DMS79 (cell line): ENCODE data around the gene SIPA1L3.
A peak's percentile ranks its signal among the peaks of the same experiment; 100 is the strongest.

Experiments
- DNase-seq: peaks from one replicate; lab custom pipeline; 2025; lab: John Stamatoyannopoulos, UW

SIPA1L3 gene

GRCh38 chr19:38114651-38115050 is 207.6 kb downstream of the SIPA1L3 start:
- DNase-seq: no peak

GRCh38 chr19:38115271-38115802 is 208.3 kb downstream of the SIPA1L3 start:
- no peak for DNase-seq

GRCh38 chr19:38118176-38118575 is 211.2 kb downstream of the SIPA1L3 start:
- no peak for DNase-seq

GRCh38 chr19:38120471-38121025 is 213.5 kb downstream of the SIPA1L3 start:
- no peak for DNase-seq

GRCh38 chr19:38122402-38123093 is 215.5 kb downstream of the SIPA1L3 start:
- DNase-seq: no peak

- no peak for DNase-seq
These were observed 218.2 kb downstream of the SIPA1L3 start for GRCh38 chr19:38125238-38125637.

- no peak for DNase-seq
These were observed 223.4 kb downstream of the SIPA1L3 start for GRCh38 chr19:38130399-38130798.

GRCh38 chr19:38132781-38133180 is 225.8 kb downstream of the SIPA1L3 start:
- no peak for DNase-seq

GRCh38 chr19:38133319-38133718 is 226.3 kb downstream of the SIPA1L3 start:
- DNase-seq: no peak

GRCh38 chr19:38134540-38135149 is 227.6 kb downstream of the SIPA1L3 start:
- DNase-seq: no peak

GRCh38 chr19:38135150-38135998 is 228.4 kb downstream of the SIPA1L3 start:
- DNase-seq: no peak

- no peak for DNase-seq
These were observed 232.1 kb downstream of the SIPA1L3 start for GRCh38 chr19:38139122-38139521.

- DNase-seq: no peak
These were observed 234.1 kb downstream of the SIPA1L3 start for GRCh38 chr19:38141108-38141507.

- DNase-seq: peak; percentile 14
These were observed 235.4 kb downstream of the SIPA1L3 start for GRCh38 chr19:38142176-38143035.

GRCh38 chr19:38143847-38144246 is 236.8 kb downstream of the SIPA1L3 start:
- DNase-seq: no peak

- no peak for DNase-seq
These were observed 237.7 kb downstream of the SIPA1L3 start for GRCh38 chr19:38144667-38145066.

- no peak for DNase-seq
These were observed 238.6 kb downstream of the SIPA1L3 start for GRCh38 chr19:38145623-38146022.

GRCh38 chr19:38148337-38148736 is 241.3 kb downstream of the SIPA1L3 start:
- DNase-seq: no peak

GRCh38 chr19:38149661-38150061 is 242.7 kb downstream of the SIPA1L3 start:
- DNase-seq: no peak

GRCh38 chr19:38151242-38151641 is 244.2 kb downstream of the SIPA1L3 start:
- DNase-seq: no peak
